Measurements from ENCODE around the gene ADGRE2.

Gene ADGRE2

GRCh38 chr19:14722127-14722526 is 56.2 kb downstream of the ADGRE2 start:
- no peak overlapping the region for H3K9ac ChIP-seq (ENCODE audit: low read depth, low read length)
- H3K4me2 ChIP-seq (ENCODE audit: insufficient read depth, low read length) = no peak overlapping the region
- peaks cover 34% of the 10 kb centered on the region for H3K9me3 ChIP-seq (ENCODE audit: insufficient read depth, low read length, severe bottlenecking)
- no peak overlapping the region for H3K27ac ChIP-seq (ENCODE audit: low read length)
- H4K20me1 ChIP-seq (ENCODE audit: insufficient read depth, low read length) = no peaks in the 10 kb centered on the region
- no peak overlapping the region for H3K4me3 ChIP-seq (ENCODE audit: low read depth in 1 of 2, low read length in 2 of 2)
- H3K36me3 ChIP-seq (ENCODE audit: insufficient read depth, low read length) = peaks cover 26% of the 10 kb centered on the region
- DNase-seq (no peak), ATAC-seq (ENCODE audit: insufficient read depth, low read depth) (no peak)
- no peak overlapping the region for H2AFZ ChIP-seq (ENCODE audit: low read depth, low read length)
- no peaks in the 10 kb centered on the region for H3K79me2 ChIP-seq (ENCODE audit: insufficient read depth, low read length)
- no peaks in the 10 kb centered on the region for H3K4me1 ChIP-seq (ENCODE audit: insufficient read depth, low read length)
- TF ChIP-seq, protein P1, sequence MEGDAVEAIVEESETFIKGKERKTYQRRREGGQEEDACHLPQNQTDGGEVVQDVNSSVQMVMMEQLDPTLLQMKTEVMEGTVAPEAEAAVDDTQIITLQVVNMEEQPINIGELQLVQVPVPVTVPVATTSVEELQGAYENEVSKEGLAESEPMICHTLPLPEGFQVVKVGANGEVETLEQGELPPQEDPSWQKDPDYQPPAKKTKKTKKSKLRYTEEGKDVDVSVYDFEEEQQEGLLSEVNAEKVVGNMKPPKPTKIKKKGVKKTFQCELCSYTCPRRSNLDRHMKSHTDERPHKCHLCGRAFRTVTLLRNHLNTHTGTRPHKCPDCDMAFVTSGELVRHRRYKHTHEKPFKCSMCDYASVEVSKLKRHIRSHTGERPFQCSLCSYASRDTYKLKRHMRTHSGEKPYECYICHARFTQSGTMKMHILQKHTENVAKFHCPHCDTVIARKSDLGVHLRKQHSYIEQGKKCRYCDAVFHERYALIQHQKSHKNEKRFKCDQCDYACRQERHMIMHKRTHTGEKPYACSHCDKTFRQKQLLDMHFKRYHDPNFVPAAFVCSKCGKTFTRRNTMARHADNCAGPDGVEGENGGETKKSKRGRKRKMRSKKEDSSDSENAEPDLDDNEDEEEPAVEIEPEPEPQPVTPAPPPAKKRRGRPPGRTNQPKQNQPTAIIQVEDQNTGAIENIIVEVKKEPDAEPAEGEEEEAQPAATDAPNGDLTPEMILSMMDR (IDR thresholded peaks at IDR 0.05; ENCODE audit: borderline replicate concordance, extremely low read depth, low read length, poor library complexity, severe bottlenecking) = no peak
- TF ChIP-seq EZH2 (IDR thresholded peaks at IDR 0.05; ENCODE audit: borderline replicate concordance, low read depth, low read length, severe bottlenecking) = no peak
- no peaks in the 10 kb centered on the region for H3K27me3 ChIP-seq (ENCODE audit: insufficient read depth, low read length, poor library complexity)

- Histone ChIP-seq H3K27me3 (ENCODE audit: insufficient read depth, low read length, poor library complexity) (no peaks in the 10 kb centered on the region), H3K4me2 (ENCODE audit: insufficient read depth, low read length) (no peak overlapping the region), H3K9me3 (ENCODE audit: insufficient read depth, low read length, severe bottlenecking) (peaks cover 40% of the 10 kb centered on the region), H3K79me2 (ENCODE audit: insufficient read depth, low read length) (no peaks in the 10 kb centered on the region), H4K20me1 (ENCODE audit: insufficient read depth, low read length) (no peaks in the 10 kb centered on the region), H3K36me3 (ENCODE audit: insufficient read depth, low read length) (peaks cover 55% of the 10 kb centered on the region), H3K4me3 (ENCODE audit: low read depth in 1 of 2, low read length in 2 of 2) (no peak overlapping the region), H3K27ac (ENCODE audit: low read length) (no peak overlapping the region), H3K9ac (ENCODE audit: low read depth, low read length) (no peak overlapping the region), H3K4me1 (ENCODE audit: insufficient read depth, low read length) (no peaks in the 10 kb centered on the region), H2AFZ (ENCODE audit: low read depth, low read length) (no peak overlapping the region)
- DNase-seq (no peak), ATAC-seq (ENCODE audit: insufficient read depth, low read depth) (no peak)
- TF ChIP-seq EZH2 (IDR thresholded peaks at IDR 0.05; ENCODE audit: borderline replicate concordance, low read depth, low read length, severe bottlenecking) = no peak
- TF ChIP-seq, protein P1 (IDR thresholded peaks at IDR 0.05; ENCODE audit: borderline replicate concordance, extremely low read depth, low read length, poor library complexity, severe bottlenecking) = no peak
Observed at GRCh38 chr19:14719162-14719561, 59.2 kb downstream of the ADGRE2 start.

GRCh38 chr19:14718522-14719116 is 59.7 kb downstream of the ADGRE2 start:
- H3K9ac ChIP-seq (ENCODE audit: low read depth, low read length) = no peak overlapping the region
- TF ChIP-seq, protein P1 (IDR thresholded peaks at IDR 0.05; ENCODE audit: borderline replicate concordance, extremely low read depth, low read length, poor library complexity, severe bottlenecking) = no peak
- TF ChIP-seq EZH2 (IDR thresholded peaks at IDR 0.05; ENCODE audit: borderline replicate concordance, low read depth, low read length, severe bottlenecking) = no peak
- peaks cover 40% of the 10 kb centered on the region for H3K9me3 ChIP-seq (ENCODE audit: insufficient read depth, low read length, severe bottlenecking)
- ATAC-seq (ENCODE audit: insufficient read depth, low read depth) (no peak), DNase-seq (no peak)
- H3K4me1 ChIP-seq (ENCODE audit: insufficient read depth, low read length) = no peaks in the 10 kb centered on the region
- H3K79me2 ChIP-seq (ENCODE audit: insufficient read depth, low read length) = no peaks in the 10 kb centered on the region
- no peak overlapping the region for H3K27ac ChIP-seq (ENCODE audit: low read length)
- H4K20me1 ChIP-seq (ENCODE audit: insufficient read depth, low read length) = no peaks in the 10 kb centered on the region
- no peaks in the 10 kb centered on the region for H3K27me3 ChIP-seq (ENCODE audit: insufficient read depth, low read length, poor library complexity)
- H3K4me2 ChIP-seq (ENCODE audit: insufficient read depth, low read length) = no peak overlapping the region
- H3K4me3 ChIP-seq (ENCODE audit: low read depth in 1 of 2, low read length in 2 of 2) = no peak overlapping the region
- H3K36me3 ChIP-seq (ENCODE audit: insufficient read depth, low read length) = peaks cover 59% of the 10 kb centered on the region
- H2AFZ ChIP-seq (ENCODE audit: low read depth, low read length) = no peak overlapping the region
